Measurements from ENCODE around the gene KAT5.
"Not testable (repeated sequence)": the region's sequence is repeated elsewhere in the genome, so short reads cannot be mapped to it uniquely, and the experiment has no call there.

The KAT5 gene

DNA sequence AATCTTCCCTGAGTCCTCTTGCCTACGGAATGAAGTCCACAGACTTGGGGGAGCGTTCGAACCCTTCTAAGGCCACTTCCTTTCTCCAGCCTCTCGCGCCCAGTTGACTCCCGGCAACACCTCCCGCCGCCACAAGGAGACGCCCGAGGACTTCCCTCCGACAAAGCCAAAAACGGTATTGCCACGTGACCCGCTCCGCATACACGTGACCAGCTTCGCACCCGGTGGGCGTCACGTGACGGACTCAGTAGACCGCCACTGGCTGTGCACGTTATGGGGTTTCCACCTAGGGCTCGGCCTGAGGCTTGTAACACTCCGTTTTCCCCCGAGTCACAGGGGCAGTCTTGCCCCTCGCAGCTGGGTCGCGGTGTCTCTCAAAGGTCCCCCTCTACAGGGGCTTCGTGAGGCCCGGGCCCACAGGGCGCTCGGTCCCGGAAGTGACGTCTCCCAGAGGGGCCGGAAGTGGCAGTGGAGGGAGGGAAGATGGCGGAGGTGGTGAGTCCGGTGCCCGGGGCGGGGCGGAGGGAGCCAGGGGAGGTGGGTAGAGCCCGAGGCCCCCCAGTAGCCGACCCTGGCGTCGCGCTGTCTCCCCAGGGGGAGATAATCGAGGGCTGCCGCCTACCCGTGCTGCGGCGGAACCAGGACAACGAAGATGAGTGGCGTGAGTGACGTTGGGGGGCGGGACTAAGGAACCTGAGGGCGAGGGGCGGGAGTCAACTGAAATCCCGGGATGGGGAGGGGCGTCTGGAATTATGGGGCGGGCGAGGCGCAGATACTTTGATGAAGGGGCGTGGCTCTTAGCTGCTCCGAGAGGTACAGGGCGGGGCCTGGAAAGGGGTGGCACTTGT lies at the start of gene KAT5:
KAT5 (plus strand) TSS at position 468 of the 848 bp plus-strand sequence; CDS start at position 484, 16 bp downstream.
- Mint-ChIP-seq H3K27me3 (no peaks in the 10 kb centered on the region), H3K27ac (peak within 1 kb of the TSS; percentile 98), H3K4me1 (peaks cover 36% of the 10 kb centered on the region)

DNA sequence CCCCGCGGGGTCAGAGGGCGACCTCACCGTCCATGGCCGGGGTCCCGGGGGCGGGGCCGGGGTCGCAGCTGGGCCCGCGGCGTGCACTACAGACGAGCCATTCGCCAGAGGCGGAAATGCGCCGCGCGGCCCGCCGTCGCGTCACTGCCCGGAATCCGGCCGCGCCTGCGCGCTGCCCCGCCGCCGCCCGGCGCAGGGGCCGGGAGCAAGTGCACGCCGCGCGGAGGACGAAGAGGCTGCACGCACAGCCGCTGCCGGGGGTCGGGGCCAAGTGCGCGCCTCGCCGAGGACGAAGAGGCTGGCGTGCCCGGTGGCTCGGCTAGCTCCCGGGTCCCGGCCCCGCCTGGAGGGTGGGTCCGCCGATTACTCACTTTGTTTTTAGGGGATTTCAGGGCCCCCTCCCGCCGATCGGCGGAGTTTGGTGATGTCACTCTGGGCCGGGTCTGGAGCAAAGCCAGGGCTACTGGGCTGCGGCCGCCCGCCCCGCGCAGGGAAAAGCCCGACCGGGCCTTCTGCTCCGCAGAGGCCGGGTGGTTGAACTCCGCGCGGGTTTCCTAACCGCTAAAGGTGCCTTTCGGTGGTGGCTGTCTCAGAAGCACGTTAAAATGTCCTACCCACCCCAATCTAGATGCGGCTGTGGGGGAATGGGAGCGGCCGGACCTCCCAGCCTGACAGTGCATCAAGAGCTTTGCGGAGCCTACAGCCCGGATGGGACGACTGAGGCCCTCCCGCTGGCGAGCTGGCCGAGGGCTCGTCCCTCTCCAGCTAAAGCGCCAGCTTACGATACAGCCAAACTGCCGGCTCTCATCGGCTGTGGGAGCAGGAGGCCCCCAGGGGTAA lies 49.0 kb upstream of the KAT5 start, which contains the start of gene RELA:
RELA (minus strand) TSS at position 118 of the 840 bp plus-strand sequence; CDS start at position 34, 84 bp downstream.
- no peaks in the 10 kb centered on the region for H3K27me3 Mint-ChIP-seq
- H3K27ac Mint-ChIP-seq = peak within 1 kb of the TSS; percentile 82
- ATAC-seq = peak; percentile 89
- peak within 1 kb of the TSS; percentile 86 for H3K4me3 Mint-ChIP-seq
- H3K4me1 Mint-ChIP-seq = peaks cover 31% of the 10 kb centered on the region
- peaks cover 27% of the 10 kb centered on the region for H3K36me3 Mint-ChIP-seq (ENCODE audit: low read depth)
- DNase-seq = peak; percentile 91
- no peaks in the 10 kb centered on the region for H3K9me3 Mint-ChIP-seq

More for the DNA sequence above, at the start of gene KAT5:
- ATAC-seq = peak; percentile 85
- Mint-ChIP-seq H3K9me3 (no peaks in the 10 kb centered on the region), H3K4me3 (peak within 1 kb of the TSS; percentile 90), H3K36me3 (ENCODE audit: low read depth) (peaks cover 38% of the 10 kb centered on the region)
- DNase-seq = peak; percentile 98

DNA sequence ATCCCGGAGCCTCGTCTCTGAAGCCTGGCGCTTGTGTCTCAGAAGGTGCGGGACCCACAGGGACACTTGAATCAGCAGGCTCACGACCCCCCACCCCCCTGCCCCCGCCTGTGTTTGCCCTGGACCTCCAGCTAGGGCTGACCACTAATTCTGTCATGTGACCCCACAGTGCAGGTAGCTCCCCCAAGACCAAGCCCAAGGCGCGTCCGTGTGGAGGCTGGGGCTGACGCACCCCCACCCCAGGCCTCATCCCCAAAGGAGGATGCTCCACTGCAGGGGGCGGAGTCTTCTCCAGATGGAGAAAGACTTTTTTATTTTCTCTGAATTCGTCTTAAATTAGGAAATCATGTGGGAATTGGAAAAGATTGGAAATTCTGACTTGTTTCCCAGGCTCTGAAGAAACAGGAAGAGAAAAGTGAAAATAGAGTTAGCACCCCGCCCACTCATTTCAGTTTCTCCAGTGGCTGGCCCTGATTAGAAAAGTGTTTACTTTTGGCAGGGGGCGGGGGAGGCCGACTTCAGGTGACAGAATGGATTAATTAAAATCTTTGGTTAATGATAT lies 48.3 kb upstream of the KAT5 start:
- H3K4me3 Mint-ChIP-seq = peak overlapping the region; percentile 77

GRCh38 chr11:65672180-65672860 lies 39.7 kb upstream of the KAT5 start:
- DNase-seq (no peak), ATAC-seq (no peak)
- H3K27me3 Mint-ChIP-seq = no peaks in the 10 kb centered on the region
- peaks cover 4% of the 10 kb centered on the region for H3K4me1 Mint-ChIP-seq
- no peaks in the 10 kb centered on the region for H3K9me3 Mint-ChIP-seq
- no peaks in the 10 kb centered on the region for H3K36me3 Mint-ChIP-seq (ENCODE audit: low read depth)
- H3K27ac Mint-ChIP-seq = no peak overlapping the region
- no peak overlapping the region for H3K4me3 Mint-ChIP-seq

More for the DNA sequence above, 48.3 kb upstream of the KAT5 start:
- peak overlapping the region; percentile 82 for H3K27ac Mint-ChIP-seq
- no peaks in the 10 kb centered on the region for H3K9me3 Mint-ChIP-seq
- peaks cover 31% of the 10 kb centered on the region for H3K4me1 Mint-ChIP-seq
- ATAC-seq (peak; percentile 53), DNase-seq (peak; percentile 63)
- H3K36me3 Mint-ChIP-seq (ENCODE audit: low read depth) = peaks cover 20% of the 10 kb centered on the region
- H3K27me3 Mint-ChIP-seq = no peaks in the 10 kb centered on the region

GRCh38 chr11:65672982-65673381 lies 39.1 kb upstream of the KAT5 start:
- no peak overlapping the region for H3K4me3 Mint-ChIP-seq
- H3K27ac Mint-ChIP-seq = no peak overlapping the region
- H3K4me1 Mint-ChIP-seq = peaks cover 4% of the 10 kb centered on the region
- DNase-seq = no peak
- H3K9me3 Mint-ChIP-seq = no peaks in the 10 kb centered on the region
- H3K27me3 Mint-ChIP-seq = no peaks in the 10 kb centered on the region
- ATAC-seq = no peak
- H3K36me3 Mint-ChIP-seq (ENCODE audit: low read depth) = no peaks in the 10 kb centered on the region

GRCh38 chr11:65680192-65680743 lies 31.8 kb upstream of the KAT5 start:
- no peak for DNase-seq
- no peak for ATAC-seq
- Mint-ChIP-seq H3K4me1 (no peaks in the 10 kb centered on the region), H3K27ac (no peak overlapping the region), H3K4me3 (no peak overlapping the region), H3K9me3 (no peaks in the 10 kb centered on the region), H3K36me3 (ENCODE audit: low read depth) (no peaks in the 10 kb centered on the region), H3K27me3 (peaks cover 3% of the 10 kb centered on the region)

- DNase-seq; H3K4me1 Mint-ChIP-seq; H3K9me3 Mint-ChIP-seq; H3K4me3 Mint-ChIP-seq; ATAC-seq; H3K27ac Mint-ChIP-seq; H3K36me3 Mint-ChIP-seq (ENCODE audit: low read depth); H3K27me3 Mint-ChIP-seq: not testable (repeated sequence)
Measured at GRCh38 chr11:65683480-65683879, 28.6 kb upstream of the KAT5 start.

GRCh38 chr11:65685981-65686380 lies 26.1 kb upstream of the KAT5 start:
- ATAC-seq (no peak), DNase-seq (no peak)
- H3K27me3 Mint-ChIP-seq = peaks cover 3% of the 10 kb centered on the region
- H3K9me3 Mint-ChIP-seq = no peaks in the 10 kb centered on the region
- no peak overlapping the region for H3K27ac Mint-ChIP-seq
- H3K36me3 Mint-ChIP-seq (ENCODE audit: low read depth) = no peaks in the 10 kb centered on the region
- H3K4me1 Mint-ChIP-seq = no peaks in the 10 kb centered on the region
- H3K4me3 Mint-ChIP-seq = no peak overlapping the region

GRCh38 chr11:65691847-65692246 lies 20.2 kb upstream of the KAT5 start:
- DNase-seq; ATAC-seq; H3K4me3 Mint-ChIP-seq; H3K9me3 Mint-ChIP-seq; H3K27ac Mint-ChIP-seq; H3K27me3 Mint-ChIP-seq; H3K36me3 Mint-ChIP-seq (ENCODE audit: low read depth); H3K4me1 Mint-ChIP-seq: not testable (repeated sequence)

DNA sequence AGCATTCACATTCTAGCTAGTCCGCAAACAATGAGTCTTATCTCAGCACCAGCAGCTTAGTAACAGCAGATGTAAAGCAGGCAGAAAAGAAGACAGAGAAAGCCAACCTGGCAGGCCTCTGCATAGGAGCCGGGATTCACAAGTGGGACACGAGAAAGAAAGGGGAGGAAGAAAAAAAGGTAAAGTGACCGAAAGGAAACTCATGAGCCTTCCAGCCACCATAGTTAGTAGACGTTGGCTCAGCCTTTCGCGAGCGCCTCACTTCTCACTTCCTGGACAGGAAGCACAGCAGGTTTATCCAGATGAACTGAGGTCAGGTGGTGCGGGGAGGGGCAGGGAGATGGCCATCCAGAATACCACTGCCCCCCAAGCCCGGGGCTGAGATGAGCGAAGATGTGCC lies 19.7 kb upstream of the KAT5 start:
- H3K27ac Mint-ChIP-seq = no peak overlapping the region
- DNase-seq (no peak), ATAC-seq (no peak)
- no peaks in the 10 kb centered on the region for H3K27me3 Mint-ChIP-seq
- H3K9me3 Mint-ChIP-seq = no peaks in the 10 kb centered on the region
- H3K4me3 Mint-ChIP-seq = no peak overlapping the region
- no peaks in the 10 kb centered on the region for H3K36me3 Mint-ChIP-seq (ENCODE audit: low read depth)
- H3K4me1 Mint-ChIP-seq = no peaks in the 10 kb centered on the region

GRCh38 chr11:65695459-65696241 lies 16.4 kb upstream of the KAT5 start:
- no peak overlapping the region for H3K4me3 Mint-ChIP-seq
- H3K4me1 Mint-ChIP-seq = no peaks in the 10 kb centered on the region
- ATAC-seq (no peak), DNase-seq (no peak)
- H3K36me3 Mint-ChIP-seq (ENCODE audit: low read depth) = no peaks in the 10 kb centered on the region
- peaks cover 3% of the 10 kb centered on the region for H3K27me3 Mint-ChIP-seq
- no peaks in the 10 kb centered on the region for H3K9me3 Mint-ChIP-seq
- H3K27ac Mint-ChIP-seq = no peak overlapping the region

DNA sequence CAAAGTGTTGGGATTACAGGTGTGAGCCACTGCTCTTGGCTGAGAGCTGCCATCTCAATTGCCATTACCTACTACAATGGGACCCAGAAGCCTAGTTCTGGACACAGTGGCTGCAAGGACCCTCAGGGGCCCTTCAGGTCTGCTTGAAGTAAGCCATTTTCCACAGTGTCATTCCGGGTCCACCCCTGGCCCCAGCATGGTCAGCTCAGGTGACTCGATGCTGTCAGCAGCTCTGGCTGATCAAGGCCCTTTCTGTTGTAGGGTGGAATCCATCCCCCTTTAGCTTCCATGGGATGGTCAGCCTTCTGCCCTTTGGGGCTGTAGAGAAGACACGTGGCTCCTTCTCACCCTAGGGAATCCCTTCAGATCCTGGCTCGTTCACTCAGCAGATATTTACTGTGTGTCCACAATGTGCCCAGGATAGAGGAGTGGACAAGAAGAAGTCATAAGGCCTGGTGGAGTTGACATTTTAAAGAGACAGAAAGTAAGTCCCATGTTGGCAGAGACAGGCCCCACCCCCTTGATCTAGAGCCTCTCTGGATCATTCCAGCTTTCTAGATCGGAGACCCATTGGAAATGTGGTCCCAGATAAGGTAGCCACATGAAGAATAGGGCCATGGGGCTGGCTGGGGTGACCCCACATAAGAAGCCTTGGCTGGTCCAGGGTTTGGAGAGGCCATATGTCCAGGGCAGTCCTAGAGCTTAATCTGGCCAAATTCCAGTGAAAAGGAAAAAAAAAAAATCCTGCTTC lies 15.1 kb upstream of the KAT5 start:
- H3K4me3 Mint-ChIP-seq = no peak overlapping the region
- ATAC-seq (no peak), DNase-seq (no peak)
- H3K27me3 Mint-ChIP-seq = peaks cover 3% of the 10 kb centered on the region
- no peaks in the 10 kb centered on the region for H3K36me3 Mint-ChIP-seq (ENCODE audit: low read depth)
- H3K9me3 Mint-ChIP-seq = no peaks in the 10 kb centered on the region
- H3K27ac Mint-ChIP-seq = no peak overlapping the region
- no peaks in the 10 kb centered on the region for H3K4me1 Mint-ChIP-seq

DNA sequence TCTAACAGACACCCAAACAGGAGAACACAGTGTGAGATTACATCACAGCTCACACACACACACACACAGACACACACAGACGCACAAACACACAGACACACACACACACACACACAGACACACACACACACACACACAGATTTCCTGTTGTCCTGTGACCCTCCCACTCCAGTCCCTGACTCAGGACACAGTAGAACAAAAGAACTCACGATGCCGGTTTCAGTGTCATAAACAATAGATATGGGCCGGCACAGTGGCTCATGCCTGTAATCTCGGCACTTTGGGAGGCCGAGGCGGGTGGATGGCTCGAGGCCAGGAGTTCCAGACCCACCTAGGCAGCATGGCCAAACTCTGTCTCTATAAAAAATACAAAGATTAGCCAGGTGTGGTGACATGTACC lies 13.8 kb upstream of the KAT5 start:
- Mint-ChIP-seq H3K4me1 (no peaks in the 10 kb centered on the region), H3K27me3 (peaks cover 3% of the 10 kb centered on the region), H3K27ac (no peak overlapping the region), H3K36me3 (ENCODE audit: low read depth) (no peaks in the 10 kb centered on the region), H3K4me3 (no peak overlapping the region), H3K9me3 (no peaks in the 10 kb centered on the region)
- DNase-seq = no peak
- ATAC-seq = no peak

Data from activated naive CD8-positive, alpha-beta T cell treated with anti-CD3 and anti-CD28 coated beads, Interleukin-2, amount 50 U/mL, for 24 hours (primary cell).